ENCODE results near the gene IL10.
A peak's percentile ranks its signal among the peaks of the same experiment; 100 is the strongest.

The IL10 gene

GRCh38 chr1:206732992-206733391 is 39.3 kb downstream of the IL10 start:
- no peak for DNase-seq

GRCh38 chr1:206732508-206732907 is 39.8 kb downstream of the IL10 start:
- DNase-seq: no peak

DNA sequence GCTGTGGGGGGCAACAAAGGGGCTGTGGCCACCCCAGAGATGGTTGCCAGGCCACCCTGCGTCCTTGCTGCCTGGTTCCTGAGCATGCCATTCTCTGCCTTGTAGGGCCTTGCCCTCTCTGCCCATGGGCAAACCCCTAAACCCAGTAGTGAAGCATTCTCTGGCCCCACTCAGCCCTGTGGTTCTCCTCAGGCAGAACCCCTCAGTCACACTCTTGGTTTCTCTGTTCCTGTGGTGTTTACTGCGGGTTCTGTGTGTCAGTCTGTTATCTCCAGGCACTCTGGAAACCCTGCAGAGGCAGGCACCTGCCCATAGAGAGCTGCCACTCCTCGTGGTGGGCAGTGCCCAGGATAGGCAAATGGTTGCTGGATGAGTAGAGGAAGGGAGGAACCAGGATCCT is 42.8 kb downstream of the IL10 start:
- DNase-seq: peak; percentile 50

DNA sequence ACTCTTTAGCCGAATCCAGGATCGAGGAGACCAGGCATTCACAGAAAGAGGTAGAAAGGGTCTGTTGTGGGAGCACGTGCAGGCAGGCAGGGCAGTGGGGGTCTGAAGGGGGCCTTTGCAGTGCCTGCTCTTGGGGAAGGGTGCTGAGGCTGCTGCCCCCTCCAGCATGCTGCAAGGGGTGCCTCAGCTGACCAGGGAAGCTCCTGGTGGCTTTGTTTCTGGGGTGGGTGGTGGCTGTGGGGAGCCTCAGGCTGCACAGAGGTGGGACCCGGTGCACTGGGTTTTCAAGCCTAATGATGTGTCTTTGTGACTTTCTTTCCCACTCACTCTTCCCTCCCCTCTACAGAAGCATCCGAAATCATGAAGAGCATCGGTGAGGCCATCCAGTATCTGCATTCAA is 43.2 kb downstream of the IL10 start:
- peak; percentile 44 for DNase-seq

GRCh38 chr1:206728697-206728987 is 43.7 kb downstream of the IL10 start:
- peak; percentile 44 for DNase-seq

GRCh38 chr1:206727981-206728696 is 44.2 kb downstream of the IL10 start:
- DNase-seq: peak; percentile 49

GRCh38 chr1:206725109-206725963 is 47.0 kb downstream of the IL10 start:
- peak; percentile 50 for DNase-seq

GRCh38 chr1:206723805-206724472 is 48.4 kb downstream of the IL10 start:
- DNase-seq: no peak

DNA sequence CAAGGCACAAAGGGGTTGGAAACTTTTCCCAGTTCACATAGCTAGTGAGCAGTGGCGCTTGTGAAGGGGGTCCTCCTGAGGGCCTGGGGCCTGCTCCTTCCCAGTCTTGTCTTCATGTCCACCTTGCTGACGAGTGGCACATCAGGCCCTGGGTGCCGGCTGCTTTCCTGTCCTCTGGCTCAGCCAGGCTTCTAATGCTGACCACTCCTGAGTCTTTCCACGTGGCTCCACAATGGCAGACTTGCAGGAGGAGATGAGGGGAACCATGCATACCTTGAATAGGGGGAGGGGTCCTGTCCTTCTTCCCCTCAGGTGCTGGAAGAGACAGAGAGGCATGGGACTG is 48.9 kb downstream of the IL10 start:
- DNase-seq: peak; percentile 46

DNA sequence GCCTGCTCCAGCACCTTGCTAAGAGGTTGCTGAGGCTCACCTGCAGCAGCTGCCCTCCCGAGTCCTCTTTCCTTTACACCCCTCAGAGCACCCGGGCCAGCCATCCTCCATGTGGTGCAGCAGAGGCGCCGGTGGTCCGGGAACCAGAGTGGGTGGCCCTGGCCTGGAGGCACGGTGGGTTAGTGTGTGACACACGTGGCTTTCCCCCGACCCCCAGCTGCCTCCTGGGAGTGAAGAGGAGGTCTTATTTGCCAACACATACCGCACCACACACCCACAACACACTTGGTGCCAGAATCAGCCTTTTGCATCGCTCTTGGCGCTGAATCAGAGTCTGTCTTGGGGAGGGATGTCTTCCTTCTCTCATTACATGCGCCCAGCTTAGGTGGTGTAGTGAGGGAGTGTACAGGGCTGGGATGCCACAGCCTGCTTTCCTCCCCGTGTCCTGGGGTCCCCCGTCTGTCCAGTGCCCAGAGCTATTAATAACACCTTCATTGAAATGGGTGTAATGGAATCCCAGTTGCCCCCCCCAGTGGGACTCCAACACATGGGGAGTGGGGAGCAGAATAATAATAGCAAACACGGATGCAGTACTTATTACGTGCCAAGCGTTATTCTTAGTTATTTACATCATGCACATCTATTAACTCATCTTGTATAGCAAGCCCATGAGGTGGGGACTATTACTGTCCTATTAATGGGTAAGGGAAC is 49.4 kb downstream of the IL10 start:
- DNase-seq: peak; percentile 56

- no peak for DNase-seq
Observed at GRCh38 chr1:206721454-206721853, 50.8 kb downstream of the IL10 start.

- no peak for DNase-seq
Observed at GRCh38 chr1:206719169-206719839, 53.0 kb downstream of the IL10 start.

DNA sequence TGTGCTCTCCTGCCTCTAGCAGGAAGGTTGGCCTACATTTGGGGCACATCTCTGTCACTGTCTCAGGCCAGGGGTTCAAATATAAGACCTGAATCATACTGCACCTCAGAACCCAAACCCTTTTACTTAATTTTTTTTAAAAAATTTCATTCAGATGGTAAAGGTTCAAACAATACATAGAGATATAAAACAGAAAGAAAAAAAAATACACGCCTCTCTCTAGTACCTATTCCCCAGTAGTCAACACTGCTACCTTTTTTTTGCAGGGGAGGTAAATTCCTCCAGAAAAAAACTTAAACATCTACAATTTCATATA is 54.7 kb downstream of the IL10 start:
- no peak for DNase-seq

All from activated CD8-positive, alpha-beta memory T cell treated with anti-CD3 and anti-CD28 coated beads for 24 hours (primary cell).